Measurements from ENCODE around the gene IGSF23.

Gene IGSF23, protein sequence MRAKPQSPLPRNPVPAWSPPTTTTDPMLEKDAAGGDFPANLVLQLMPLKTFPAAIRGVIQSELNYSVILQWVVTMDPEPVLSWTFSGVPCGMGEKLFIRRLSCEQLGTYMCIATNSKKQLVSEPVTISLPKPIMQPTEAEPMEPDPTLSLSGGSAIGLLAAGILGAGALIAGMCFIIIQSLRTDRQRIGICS

GRCh38 chr19:44613295-44614178, at the start of gene IGSF23:
Gene IGSF23 (plus strand): TSS chr19:44613563. CDS start chr19:44613646, 83 bp downstream.
- DNase-seq = no peak

GRCh38 chr19:44566984-44567383, 46.4 kb upstream of the IGSF23 start:
- DNase-seq = no peak

DNA sequence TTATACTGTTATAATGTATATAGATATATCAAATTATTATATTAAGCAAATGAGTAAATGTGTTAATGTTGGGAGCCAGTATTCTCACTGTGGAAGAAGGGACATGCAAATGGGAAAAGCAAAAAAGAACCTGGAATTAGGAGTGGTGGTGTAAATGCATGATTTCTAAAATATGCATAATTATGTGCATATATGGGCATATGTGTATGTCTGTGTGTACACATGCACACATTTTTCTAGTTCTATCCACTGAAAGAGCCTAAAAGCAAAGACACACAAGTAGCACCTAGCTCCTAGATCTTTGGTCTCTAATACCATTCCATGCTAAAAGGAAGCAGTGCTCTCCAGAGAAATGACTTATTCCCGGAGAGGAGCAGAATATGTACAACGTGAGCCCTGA, 45.6 kb upstream of the IGSF23 start:
- DNase-seq = no peak

DNA sequence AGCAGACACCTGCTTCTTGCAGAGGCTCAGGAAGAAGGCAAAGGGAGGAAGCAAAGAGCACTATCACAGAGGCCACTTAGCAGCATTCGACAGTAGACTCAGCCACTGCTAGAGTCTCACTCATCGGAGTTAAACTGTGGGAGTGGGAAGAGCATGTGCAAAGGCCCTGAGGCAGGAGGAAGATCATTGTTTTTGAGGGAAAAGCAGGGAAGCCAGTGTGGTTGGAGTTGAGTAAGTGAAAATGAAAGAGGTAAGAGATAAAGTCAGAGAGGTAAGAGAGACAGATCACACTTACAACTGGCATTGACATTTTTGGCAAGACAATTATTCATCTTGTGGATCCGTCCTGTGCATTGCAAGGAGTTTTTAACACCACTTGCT, 42.8 kb upstream of the IGSF23 start:
- DNase-seq = no peak

DNA sequence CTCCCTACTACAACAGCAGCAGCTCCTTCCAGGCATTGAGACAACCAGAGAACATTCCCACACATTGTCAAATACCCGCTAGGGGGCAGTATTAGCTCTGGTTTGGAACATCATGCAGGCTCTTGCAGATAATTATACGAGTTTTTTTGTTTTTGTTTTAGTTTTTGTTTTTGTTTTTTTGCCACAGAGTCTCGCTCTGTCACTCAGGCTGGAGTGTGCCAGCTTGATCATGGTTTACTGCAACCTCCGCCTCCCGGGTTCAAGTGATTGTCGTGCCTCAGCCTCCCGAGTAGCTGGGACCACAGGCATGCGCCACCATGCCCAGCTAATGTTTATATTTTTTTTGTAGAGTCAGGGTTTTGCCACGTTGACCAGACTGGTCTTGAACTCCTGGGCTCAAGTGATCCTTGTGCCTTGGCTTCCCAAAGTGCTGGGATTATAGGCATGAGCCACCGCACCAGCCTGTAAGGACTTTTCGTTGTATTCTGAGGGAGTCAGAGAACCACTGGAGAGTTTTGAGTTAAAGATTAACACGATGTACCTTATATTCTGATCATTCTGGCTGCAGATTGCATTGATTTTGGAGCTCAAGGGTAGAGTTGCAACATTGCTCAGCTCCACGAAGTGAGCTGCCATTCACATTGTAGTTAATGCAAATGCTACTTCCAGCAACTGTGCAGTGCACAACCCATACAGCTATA, 42.2 kb upstream of the IGSF23 start:
- DNase-seq = peak; percentile 30

GRCh38 chr19:44571830-44572580, 41.4 kb upstream of the IGSF23 start:
- no peak for DNase-seq

GRCh38 chr19:44572581-44572900, 40.8 kb upstream of the IGSF23 start:
- DNase-seq = no peak

- DNase-seq = no peak
Observed at GRCh38 chr19:44573183-44573582, 40.2 kb upstream of the IGSF23 start.

DNA sequence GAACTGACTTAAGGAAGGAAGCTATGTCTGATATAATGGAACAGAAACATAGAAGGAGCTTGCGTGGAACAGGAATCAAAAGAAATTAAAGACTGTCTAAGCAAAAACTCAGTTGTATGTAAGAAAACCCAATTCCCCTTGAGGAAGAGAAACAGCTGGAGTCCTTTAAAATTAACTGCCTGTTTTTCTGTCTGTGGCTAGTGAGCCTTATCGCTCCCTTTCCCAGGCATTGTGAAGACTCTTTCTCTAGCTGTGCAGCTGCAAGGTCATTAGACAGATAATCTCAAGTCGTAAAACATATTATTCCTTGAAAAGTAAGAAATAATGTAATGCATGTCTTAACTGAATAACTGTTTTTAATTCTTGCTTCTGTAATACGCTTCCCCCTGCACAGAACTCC, 39.7 kb upstream of the IGSF23 start:
- no peak for DNase-seq

GRCh38 chr19:44574186-44574950, 39.0 kb upstream of the IGSF23 start:
- DNase-seq = no peak

DNA sequence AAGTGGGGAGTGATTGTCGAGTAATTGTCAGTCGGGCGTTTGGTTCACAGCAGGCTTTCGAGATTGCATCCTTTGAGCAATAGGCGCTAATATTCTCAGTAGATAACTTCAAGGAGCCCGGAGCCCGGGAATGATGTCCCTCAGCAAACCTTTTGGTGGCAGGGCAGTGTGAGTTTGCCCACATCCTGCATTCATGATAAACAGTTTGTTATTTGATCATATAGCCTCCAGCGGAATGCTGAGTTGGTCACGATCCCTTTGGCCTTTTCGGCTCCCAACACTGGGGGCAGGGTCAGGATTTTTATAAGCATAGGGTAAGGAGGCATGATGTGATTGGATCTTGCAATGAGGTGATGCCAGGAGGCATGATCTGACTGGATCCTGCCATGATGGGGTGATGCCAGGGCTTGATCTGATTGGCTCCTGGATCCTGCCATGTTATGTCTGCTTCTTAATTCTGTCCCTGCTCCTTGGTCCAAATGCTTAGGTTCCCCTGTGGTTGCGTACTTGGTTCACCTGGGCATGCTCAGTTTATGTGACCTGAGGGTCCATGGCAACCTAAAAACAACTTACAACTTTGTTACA, 38.2 kb upstream of the IGSF23 start:
- DNase-seq = no peak

GRCh38 chr19:44576843-44577565, 36.4 kb upstream of the IGSF23 start:
- DNase-seq = no peak

GRCh38 chr19:44577566-44577874, 35.8 kb upstream of the IGSF23 start:
- no peak for DNase-seq

- DNase-seq = no peak
Observed at GRCh38 chr19:44579663-44580365, 33.5 kb upstream of the IGSF23 start.

DNA sequence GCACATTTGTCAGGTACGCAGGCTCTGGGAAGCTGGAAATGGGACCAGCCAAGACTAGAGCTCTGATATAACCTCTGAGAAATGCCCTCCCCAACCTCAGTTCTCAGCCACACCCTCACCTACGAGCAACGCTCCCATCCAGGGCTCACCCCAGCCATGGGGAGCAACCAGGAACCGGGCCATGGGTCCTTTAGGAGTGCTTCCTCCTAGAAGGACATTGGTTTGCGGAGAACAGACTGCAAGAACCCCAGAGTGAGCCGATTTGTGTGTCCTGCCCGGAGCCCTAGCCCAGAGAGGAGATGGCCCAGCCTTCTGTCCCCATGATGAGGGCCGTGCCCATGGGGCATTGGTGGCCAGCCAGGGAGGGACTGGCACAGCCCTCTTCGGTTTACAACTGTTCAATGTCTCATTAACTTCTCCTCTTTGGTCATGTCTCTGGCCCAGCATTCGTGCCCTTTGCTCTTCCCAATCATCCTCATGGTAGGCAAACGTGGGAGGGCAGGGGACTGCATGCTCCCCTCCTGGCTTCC, 32.9 kb upstream of the IGSF23 start:
- DNase-seq = no peak

DNA sequence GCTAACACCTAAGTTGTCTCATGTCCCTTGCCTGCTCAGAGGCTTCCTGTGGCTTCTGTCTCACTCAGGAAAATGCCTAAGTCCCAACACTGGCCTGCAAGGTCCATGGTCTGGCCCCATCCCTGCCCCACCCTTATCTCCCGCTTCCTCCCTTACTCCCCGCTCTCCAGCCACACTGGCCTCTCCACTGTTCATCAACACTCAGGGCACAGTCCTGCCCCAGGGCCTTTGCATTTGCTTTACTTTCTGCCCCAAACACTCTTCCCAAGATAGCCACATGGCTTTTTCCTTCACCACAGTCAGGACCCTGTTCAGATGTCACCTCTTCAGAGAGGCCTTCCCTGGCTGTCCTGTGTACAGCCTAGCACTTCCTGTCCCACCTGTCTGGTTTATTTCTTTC, 32.1 kb upstream of the IGSF23 start:
- DNase-seq = no peak

DNA sequence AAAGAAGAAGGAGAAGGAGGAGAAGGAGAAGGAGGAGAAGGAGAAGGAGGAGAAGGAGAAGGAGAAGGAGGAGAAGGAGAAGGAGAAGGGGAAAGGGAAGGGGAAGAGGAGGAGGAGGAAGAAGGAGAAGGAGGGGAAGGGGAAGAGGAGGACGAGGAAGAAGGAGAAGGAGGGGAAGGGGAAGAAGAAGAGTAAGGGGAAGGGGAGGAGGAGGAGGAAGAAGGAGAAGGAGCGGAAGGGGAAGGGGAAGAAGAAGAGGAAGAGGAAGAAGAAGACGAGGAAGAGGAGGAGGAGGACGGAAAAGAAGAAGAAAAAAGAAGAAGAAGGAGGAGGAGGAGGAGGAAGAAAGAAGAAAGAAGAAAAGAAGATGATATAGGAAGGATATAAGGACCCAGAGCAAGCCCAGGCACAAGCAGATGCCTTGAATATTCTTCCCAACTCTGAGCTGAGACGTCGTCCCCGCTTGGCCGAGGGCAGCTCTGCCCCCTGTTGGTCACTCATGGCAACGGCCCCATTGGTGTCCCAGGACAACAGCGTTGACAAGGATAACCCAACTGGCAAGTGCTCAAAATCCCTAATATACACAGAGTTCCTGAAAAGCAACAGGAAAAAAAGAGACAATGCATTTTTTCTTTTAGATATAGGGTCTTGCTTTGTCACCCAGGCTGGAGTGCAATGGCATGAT, 30.6 kb upstream of the IGSF23 start:
- no peak for DNase-seq

DNA sequence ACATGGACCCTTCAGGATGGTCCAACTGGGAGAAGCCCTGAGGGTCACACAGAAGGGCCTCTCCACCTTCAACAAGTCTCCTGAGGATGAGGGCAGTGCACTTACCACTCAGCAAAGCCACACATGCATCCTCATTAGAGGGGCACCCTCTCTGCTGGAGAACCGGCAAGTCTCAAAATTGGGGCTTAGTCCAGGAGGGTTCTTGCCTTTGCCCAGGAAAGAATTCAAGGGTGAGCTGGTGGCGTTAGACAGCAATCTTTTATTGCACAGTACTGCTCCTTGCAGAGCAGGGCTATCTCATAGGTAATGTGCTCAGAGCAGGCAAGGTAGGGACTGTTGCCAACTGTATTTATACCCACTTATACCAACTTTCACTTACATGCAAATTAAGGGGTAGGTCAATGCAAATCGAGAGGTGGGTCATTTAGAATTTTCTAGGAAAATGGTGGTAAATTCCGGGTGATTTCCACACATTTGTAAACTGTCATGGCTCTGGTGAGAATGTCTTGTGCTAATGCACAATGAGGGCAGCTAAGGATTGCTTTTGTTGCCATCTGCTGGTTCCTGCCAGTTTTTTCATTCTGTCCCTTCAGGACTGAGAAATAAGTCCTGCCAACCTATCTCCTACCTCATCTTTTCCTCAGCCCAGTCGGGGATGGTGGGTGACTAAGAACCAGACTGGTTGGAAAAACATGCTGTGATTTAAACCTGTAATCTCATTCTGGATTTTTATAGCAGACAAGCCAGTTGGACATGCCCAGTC, 27.8 kb upstream of the IGSF23 start:
- no peak for DNase-seq
